Neural progenitor cell (in vitro differentiated cells): ENCODE data around the gene RSPO3.

ENCODE experiments used
- CTCF ChIP-seq: fragments of 200-600 bp; sonication (generic); IDR thresholded peaks from 2 replicates; pipeline ENCODE4 v1.5.1; 2017; ENCODE audit warnings: antibody characterized with exemption, mild to moderate bottlenecking
- EZH2 ChIP-seq: fragments of 200-600 bp; sonication (generic); IDR thresholded peaks from 2 replicates; pipeline ENCODE4 v1.6.1; 2017; ENCODE audit warnings: antibody characterized with exemption, mild to moderate bottlenecking, moderate library complexity

- no peak for TF ChIP-seq EZH2
- TF ChIP-seq CTCF = no peak
These were observed 74.6 kb downstream of the RSPO3 start for GRCh38 chr6:127192911-127193541.
